Stimulated activated CD4-positive, alpha-beta T cell treated with anti-CD3 and anti-CD28 coated beads, Interleukin-12 subunit alpha, Interleukin-12 subunit beta, amount 100 ng/mL, for 4 hours (primary cell): Measurements from ENCODE around the gene GLRX3.
"Not testable (repeated sequence)": the region's sequence is repeated elsewhere in the genome, so short reads cannot be mapped to it uniquely, and the experiment has no call there.

ENCODE experiments used
- DNase-seq: peaks from one replicate; pipeline ENCODE4 v3.0.0-alpha.2; 2020

GLRX3 gene

GRCh38 chr10:130190055-130190736 is 54.0 kb downstream of the GLRX3 start:
- DNase-seq = peak; percentile 90

- no peak for DNase-seq
These were observed 54.5 kb downstream of the GLRX3 start for GRCh38 chr10:130190737-130191115.

- no peak for DNase-seq
These were observed 55.2 kb downstream of the GLRX3 start for GRCh38 chr10:130191380-130191779.

- no peak for DNase-seq
These were observed 56.2 kb downstream of the GLRX3 start for GRCh38 chr10:130192276-130192848.

GRCh38 chr10:130193033-130193432 is 56.8 kb downstream of the GLRX3 start:
- no peak for DNase-seq

GRCh38 chr10:130193493-130194193 is 57.5 kb downstream of the GLRX3 start:
- no peak for DNase-seq

GRCh38 chr10:130194194-130194990 is 58.2 kb downstream of the GLRX3 start:
- DNase-seq = no peak

- DNase-seq = no peak
These were observed 58.9 kb downstream of the GLRX3 start for GRCh38 chr10:130194991-130195645.

- no peak for DNase-seq
These were observed 59.6 kb downstream of the GLRX3 start for GRCh38 chr10:130195746-130196294.

GRCh38 chr10:130196511-130197487 is 60.6 kb downstream of the GLRX3 start:
- no peak for DNase-seq

GRCh38 chr10:130198651-130199050 is 62.5 kb downstream of the GLRX3 start:
- no peak for DNase-seq

- DNase-seq = no peak
These were observed 64.2 kb downstream of the GLRX3 start for GRCh38 chr10:130200179-130201042.

- DNase-seq = no peak
These were observed 64.8 kb downstream of the GLRX3 start for GRCh38 chr10:130201043-130201380.

GRCh38 chr10:130202150-130202549 is 66.0 kb downstream of the GLRX3 start:
- not testable (repeated sequence) for DNase-seq

- DNase-seq = no peak
These were observed 66.9 kb downstream of the GLRX3 start for GRCh38 chr10:130202984-130203621.

GRCh38 chr10:130203626-130204025 is 67.4 kb downstream of the GLRX3 start:
- no peak for DNase-seq

GRCh38 chr10:130206216-130206737 is 70.1 kb downstream of the GLRX3 start:
- no peak for DNase-seq

GRCh38 chr10:130207205-130207604 is 71.0 kb downstream of the GLRX3 start:
- no peak for DNase-seq

- no peak for DNase-seq
These were observed 72.6 kb downstream of the GLRX3 start for GRCh38 chr10:130208807-130209206.

GRCh38 chr10:130212746-130213145 is 76.6 kb downstream of the GLRX3 start:
- DNase-seq = no peak
